GM18873 (cell line): Measurements from ENCODE around the gene OR2V2.
"Not testable (repeated sequence)": the region's sequence is repeated elsewhere in the genome, so short reads cannot be mapped to it uniquely, and the experiment has no call there.

Experiments
- ATAC-seq: cut with Tn5 transposase; IDR thresholded peaks from one replicate; pipeline ENCODE4 v1.9.1; 2021; ENCODE audit warnings: mild to moderate bottlenecking, moderate library complexity, moderate number of reproducible peaks; ENCODE audit not compliant: unreplicated experiment, low FRiP score

Gene OR2V2

GRCh38 chr5:181166812-181167733, 19.7 kb downstream of the OR2V2 start:
- ATAC-seq = no peak

GRCh38 chr5:181167814-181168488, 20.6 kb downstream of the OR2V2 start:
- ATAC-seq = no peak

GRCh38 chr5:181168595-181169118, 21.3 kb downstream of the OR2V2 start:
- ATAC-seq = no peak

GRCh38 chr5:181169459-181170236, 22.3 kb downstream of the OR2V2 start:
- ATAC-seq = not testable (repeated sequence)

- ATAC-seq = no peak
Observed at GRCh38 chr5:181170237-181170825, 22.9 kb downstream of the OR2V2 start.

- ATAC-seq = no peak
Observed at GRCh38 chr5:181170996-181171395, 23.6 kb downstream of the OR2V2 start.

- no peak for ATAC-seq
Observed at GRCh38 chr5:181171782-181172181, 24.4 kb downstream of the OR2V2 start.

- ATAC-seq = no peak
Observed at GRCh38 chr5:181173027-181173419, 25.6 kb downstream of the OR2V2 start.

- ATAC-seq = no peak
Observed at GRCh38 chr5:181173420-181174342, 26.3 kb downstream of the OR2V2 start.

- ATAC-seq = no peak
Observed at GRCh38 chr5:181176254-181176952, 29.0 kb downstream of the OR2V2 start.

GRCh38 chr5:181177559-181177958, 30.2 kb downstream of the OR2V2 start:
- ATAC-seq = not testable (repeated sequence)

- peak; percentile 54 for ATAC-seq
Observed at GRCh38 chr5:181181650-181182565, 34.5 kb downstream of the OR2V2 start.

- no peak for ATAC-seq
Observed at GRCh38 chr5:181182651-181183050, 35.3 kb downstream of the OR2V2 start.

- no peak for ATAC-seq
Observed at GRCh38 chr5:181184845-181185216, 37.4 kb downstream of the OR2V2 start.

- no peak for ATAC-seq
Observed at GRCh38 chr5:181185560-181185959, 38.2 kb downstream of the OR2V2 start.

- ATAC-seq = no peak
Observed at GRCh38 chr5:181186022-181186421, 38.6 kb downstream of the OR2V2 start.

GRCh38 chr5:181186986-181187499, 39.7 kb downstream of the OR2V2 start:
- no peak for ATAC-seq
